ENCODE results near the gene PAGE1.
"Not testable (repeated sequence)": the region's sequence is repeated elsewhere in the genome, so short reads cannot be mapped to it uniquely, and the experiment has no call there.

The PAGE1 gene, protein sequence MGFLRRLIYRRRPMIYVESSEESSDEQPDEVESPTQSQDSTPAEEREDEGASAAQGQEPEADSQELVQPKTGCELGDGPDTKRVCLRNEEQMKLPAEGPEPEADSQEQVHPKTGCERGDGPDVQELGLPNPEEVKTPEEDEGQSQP

DNA sequence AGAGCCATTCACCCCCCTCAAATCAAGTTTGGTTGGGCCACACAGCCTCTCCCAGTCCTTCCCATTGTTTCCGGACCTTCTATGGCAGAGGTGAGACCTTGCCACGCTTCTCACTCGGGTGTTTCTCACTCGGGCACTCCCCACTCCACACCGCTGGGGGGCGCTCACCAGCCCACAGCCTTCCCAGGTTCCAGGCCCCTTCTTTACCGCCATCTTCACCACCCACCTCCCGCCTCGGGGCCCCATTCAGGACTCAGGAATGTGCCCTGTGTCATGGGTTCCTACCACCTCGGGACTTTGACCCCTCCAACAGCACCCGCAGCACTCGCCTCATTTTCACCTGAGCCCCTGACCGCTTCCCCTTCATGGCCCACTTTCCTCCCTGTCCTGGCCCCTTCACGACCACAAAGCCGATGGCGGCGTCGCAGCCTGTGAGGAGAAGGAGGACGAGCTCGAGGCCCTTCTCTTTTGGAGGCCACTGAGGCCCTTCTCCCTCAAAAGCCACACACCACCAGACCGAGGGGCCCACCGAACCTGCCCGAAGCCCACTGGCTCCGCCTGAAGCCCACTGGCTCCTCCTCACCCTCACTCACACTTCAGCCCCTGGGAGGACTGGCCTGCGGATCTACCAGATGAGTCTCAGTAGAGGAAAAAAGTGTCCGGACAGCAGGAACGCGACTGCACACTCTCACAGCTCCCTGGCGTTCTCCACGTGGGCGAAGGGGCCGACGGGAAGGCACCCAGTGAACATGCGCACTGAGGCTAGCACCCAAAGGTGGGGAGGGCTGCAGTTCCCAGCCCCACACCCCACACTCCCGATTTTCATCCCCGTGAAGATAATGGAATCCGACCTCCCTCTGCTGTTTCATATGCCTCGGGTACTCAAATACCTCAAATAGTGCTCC is at the start of gene PAGE1:
Gene PAGE1 (minus strand): TSS at position 709 of the 905 bp plus-strand sequence. CDS start 1,214 bp downstream, outside the sequence.
- no peak within 1 kb of the TSS for H3K27ac ChIP-seq (ENCODE audit: low read depth, low read length)
- H3K36me3 ChIP-seq (ENCODE audit: control insufficient read depth, insufficient read depth, low read length): no peaks in the 10 kb centered on the region
- H3K4me1 ChIP-seq (ENCODE audit: control insufficient read depth, insufficient read depth, low read length): no peaks in the 10 kb centered on the region

DNA sequence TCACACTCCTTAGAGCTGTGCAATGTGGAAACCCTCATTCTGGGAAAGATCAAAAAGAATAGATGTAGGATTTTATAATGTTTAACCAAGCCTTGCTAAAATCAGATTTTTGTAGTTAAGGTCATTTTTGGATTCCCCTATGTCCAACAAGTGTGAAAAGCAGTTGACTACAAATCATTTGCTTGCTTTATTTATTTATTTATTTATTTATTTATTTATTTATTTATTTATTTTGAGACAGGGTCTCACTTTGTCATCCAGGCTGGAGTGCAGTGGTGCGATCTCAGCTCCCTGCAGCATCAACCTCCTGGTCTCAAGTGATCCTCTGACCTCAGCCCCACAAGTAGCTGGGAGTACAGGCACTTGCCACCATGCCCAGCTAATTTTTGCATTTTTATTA is 45.7 kb upstream of the PAGE1 start:
- not testable (repeated sequence) for H3K4me3 ChIP-seq (ENCODE audit: low read length); H3K9ac ChIP-seq (ENCODE audit: low read length); H3K27me3 ChIP-seq (ENCODE audit: control insufficient read depth, insufficient read depth, low read length); H3K27ac ChIP-seq (ENCODE audit: low read depth, low read length); H3K4me1 ChIP-seq (ENCODE audit: control insufficient read depth, insufficient read depth, low read length); H3K36me3 ChIP-seq (ENCODE audit: control insufficient read depth, insufficient read depth, low read length)

More for the DNA sequence above, at the start of gene PAGE1:
- H3K4me3 ChIP-seq (ENCODE audit: low read length): no peak within 1 kb of the TSS
- no peaks in the 10 kb centered on the region for H3K27me3 ChIP-seq (ENCODE audit: control insufficient read depth, insufficient read depth, low read length)
- H3K9ac ChIP-seq (ENCODE audit: low read length): no peak within 1 kb of the TSS

DNA sequence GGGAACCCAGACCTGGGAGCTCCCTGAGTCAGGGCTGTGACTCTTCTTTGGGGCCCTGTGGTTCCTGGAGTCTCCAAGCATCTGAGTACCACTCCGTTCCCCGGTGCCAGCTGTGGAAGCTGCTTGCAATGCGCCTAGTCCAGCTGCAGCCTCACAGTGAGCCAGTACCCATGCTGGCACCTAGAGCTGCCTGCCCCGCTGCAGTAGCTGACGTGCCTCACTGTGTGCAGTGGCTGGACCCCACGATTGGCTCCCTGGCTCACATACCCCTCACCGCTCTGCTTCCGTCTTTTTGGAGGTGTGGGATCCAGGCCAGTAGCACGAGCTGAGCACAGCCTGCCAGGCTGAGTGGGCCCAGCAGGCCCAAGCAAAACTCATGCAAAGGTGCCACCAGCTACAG is 32.1 kb upstream of the PAGE1 start:
- Histone ChIP-seq H3K4me3 (ENCODE audit: low read length) (no peak overlapping the region), H3K9ac (ENCODE audit: low read length) (no peak overlapping the region), H3K27me3 (ENCODE audit: control insufficient read depth, insufficient read depth, low read length) (no peaks in the 10 kb centered on the region), H3K36me3 (ENCODE audit: control insufficient read depth, insufficient read depth, low read length) (no peaks in the 10 kb centered on the region), H3K4me1 (ENCODE audit: control insufficient read depth, insufficient read depth, low read length) (no peaks in the 10 kb centered on the region), H3K27ac (ENCODE audit: low read depth, low read length) (no peak overlapping the region)

GRCh38 chrX:49726966-49727365 is 31.2 kb upstream of the PAGE1 start:
- Histone ChIP-seq H3K27ac (ENCODE audit: low read depth, low read length) (no peak overlapping the region), H3K4me3 (ENCODE audit: low read length) (no peak overlapping the region), H3K27me3 (ENCODE audit: control insufficient read depth, insufficient read depth, low read length) (no peaks in the 10 kb centered on the region), H3K4me1 (ENCODE audit: control insufficient read depth, insufficient read depth, low read length) (no peaks in the 10 kb centered on the region), H3K36me3 (ENCODE audit: control insufficient read depth, insufficient read depth, low read length) (no peaks in the 10 kb centered on the region), H3K9ac (ENCODE audit: low read length) (no peak overlapping the region)

- Histone ChIP-seq H3K27me3 (ENCODE audit: control insufficient read depth, insufficient read depth, low read length) (no peaks in the 10 kb centered on the region), H3K36me3 (ENCODE audit: control insufficient read depth, insufficient read depth, low read length) (no peaks in the 10 kb centered on the region), H3K4me1 (ENCODE audit: control insufficient read depth, insufficient read depth, low read length) (no peaks in the 10 kb centered on the region), H3K27ac (ENCODE audit: low read depth, low read length) (no peak overlapping the region), H3K9ac (ENCODE audit: low read length) (no peak overlapping the region), H3K4me3 (ENCODE audit: low read length) (no peak overlapping the region)
These were observed 30.4 kb upstream of the PAGE1 start for GRCh38 chrX:49725923-49726904.

- H3K27me3 ChIP-seq (ENCODE audit: control insufficient read depth, insufficient read depth, low read length): no peaks in the 10 kb centered on the region
- H3K4me3 ChIP-seq (ENCODE audit: low read length): no peak overlapping the region
- H3K4me1 ChIP-seq (ENCODE audit: control insufficient read depth, insufficient read depth, low read length): no peaks in the 10 kb centered on the region
- no peak overlapping the region for H3K27ac ChIP-seq (ENCODE audit: low read depth, low read length)
- H3K36me3 ChIP-seq (ENCODE audit: control insufficient read depth, insufficient read depth, low read length): no peaks in the 10 kb centered on the region
- no peak overlapping the region for H3K9ac ChIP-seq (ENCODE audit: low read length)
These were observed 29.6 kb upstream of the PAGE1 start for GRCh38 chrX:49725401-49725800.

GRCh38 chrX:49720106-49720505 is 24.3 kb upstream of the PAGE1 start:
- H3K4me1 ChIP-seq (ENCODE audit: control insufficient read depth, insufficient read depth, low read length); H3K27ac ChIP-seq (ENCODE audit: low read depth, low read length); H3K9ac ChIP-seq (ENCODE audit: low read length); H3K4me3 ChIP-seq (ENCODE audit: low read length); H3K27me3 ChIP-seq (ENCODE audit: control insufficient read depth, insufficient read depth, low read length); H3K36me3 ChIP-seq (ENCODE audit: control insufficient read depth, insufficient read depth, low read length): not testable (repeated sequence)

DNA sequence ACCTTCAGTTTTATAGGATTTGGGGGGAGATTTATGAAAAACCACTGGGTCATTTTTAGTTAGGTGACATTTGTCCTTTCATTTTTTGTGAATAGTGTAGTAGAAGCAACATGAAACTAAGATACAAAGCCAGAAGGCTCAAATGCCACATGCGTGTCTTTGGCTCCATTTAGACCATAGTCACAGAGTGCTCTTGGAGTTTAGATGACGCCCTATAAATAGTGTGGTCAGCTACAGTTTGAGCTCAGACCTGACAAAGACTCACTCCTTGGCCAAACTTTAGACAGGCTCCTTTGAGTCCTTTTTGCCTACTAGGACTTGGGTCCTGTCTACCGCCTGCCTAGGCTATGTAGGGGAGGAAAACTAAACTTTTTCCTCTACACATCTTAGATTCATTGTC is 16.8 kb upstream of the PAGE1 start:
- no peaks in the 10 kb centered on the region for H3K4me1 ChIP-seq (ENCODE audit: control insufficient read depth, insufficient read depth, low read length)
- no peaks in the 10 kb centered on the region for H3K27me3 ChIP-seq (ENCODE audit: control insufficient read depth, insufficient read depth, low read length)
- no peak overlapping the region for H3K9ac ChIP-seq (ENCODE audit: low read length)
- H3K36me3 ChIP-seq (ENCODE audit: control insufficient read depth, insufficient read depth, low read length): no peaks in the 10 kb centered on the region
- no peak overlapping the region for H3K4me3 ChIP-seq (ENCODE audit: low read length)
- H3K27ac ChIP-seq (ENCODE audit: low read depth, low read length): no peak overlapping the region

- Histone ChIP-seq H3K4me3 (ENCODE audit: low read length) (no peak overlapping the region), H3K27ac (ENCODE audit: low read depth, low read length) (no peak overlapping the region), H3K36me3 (ENCODE audit: control insufficient read depth, insufficient read depth, low read length) (no peaks in the 10 kb centered on the region), H3K9ac (ENCODE audit: low read length) (no peak overlapping the region), H3K27me3 (ENCODE audit: control insufficient read depth, insufficient read depth, low read length) (no peaks in the 10 kb centered on the region), H3K4me1 (ENCODE audit: control insufficient read depth, insufficient read depth, low read length) (no peaks in the 10 kb centered on the region)
These were observed 15.0 kb upstream of the PAGE1 start for GRCh38 chrX:49710744-49711319.

GRCh38 chrX:49704691-49705404 is 9.1 kb upstream of the PAGE1 start:
- Histone ChIP-seq H3K4me1 (ENCODE audit: control insufficient read depth, insufficient read depth, low read length) (no peaks in the 10 kb centered on the region), H3K27ac (ENCODE audit: low read depth, low read length) (no peak overlapping the region), H3K4me3 (ENCODE audit: low read length) (no peak overlapping the region), H3K27me3 (ENCODE audit: control insufficient read depth, insufficient read depth, low read length) (no peaks in the 10 kb centered on the region), H3K36me3 (ENCODE audit: control insufficient read depth, insufficient read depth, low read length) (no peaks in the 10 kb centered on the region), H3K9ac (ENCODE audit: low read length) (no peak overlapping the region)

- Histone ChIP-seq H3K27me3 (ENCODE audit: control insufficient read depth, insufficient read depth, low read length) (no peaks in the 10 kb centered on the region), H3K36me3 (ENCODE audit: control insufficient read depth, insufficient read depth, low read length) (no peaks in the 10 kb centered on the region), H3K27ac (ENCODE audit: low read depth, low read length) (no peak overlapping the region), H3K4me3 (ENCODE audit: low read length) (no peak overlapping the region), H3K9ac (ENCODE audit: low read length) (no peak overlapping the region), H3K4me1 (ENCODE audit: control insufficient read depth, insufficient read depth, low read length) (no peaks in the 10 kb centered on the region)
These were observed 6.1 kb upstream of the PAGE1 start for GRCh38 chrX:49701933-49702332.
